ENCODE results near the gene KRT25. TPM values are rescaled to one million over a fixed set of nuclear protein-coding genes. Genes with fewer than 3 reads are reported as not detected.
A peak's percentile ranks its signal among the peaks of the same experiment; 100 is the strongest.
"Not testable (repeated sequence)": the region's sequence is repeated elsewhere in the genome, so short reads cannot be mapped to it uniquely, and the experiment has no call there.

Gene KRT25
- total RNA-seq, 1 donor from 2014 or later: not detected

- no peak for DNase-seq
- intact Hi-C loops (cut with micrococcal nuclease): no loop called here
- ATAC-seq: no peak
Observed at GRCh38 chr17:40763752-40764151, 8.6 kb upstream of the KRT25 start.

- no peak for ATAC-seq
- DNase-seq: no peak
- intact Hi-C loops (cut with micrococcal nuclease): no loop called here
Observed at GRCh38 chr17:40760105-40761016, 5.2 kb upstream of the KRT25 start.

GRCh38 chr17:40753804-40754203 lies 1.3 kb downstream of the KRT25 start:
- intact Hi-C loops (cut with micrococcal nuclease): no loop called here
- ATAC-seq (no peak), DNase-seq (no peak)

- intact Hi-C loops (cut with micrococcal nuclease): no loop called here
- ATAC-seq: no peak
- no peak for DNase-seq
Observed at GRCh38 chr17:40751065-40751464, 4.1 kb downstream of the KRT25 start.

- intact Hi-C loops (cut with micrococcal nuclease): no loop called here
- DNase-seq (no peak), ATAC-seq (no peak)
Observed at GRCh38 chr17:40750391-40750790, 4.7 kb downstream of the KRT25 start.

GRCh38 chr17:40748666-40749065 lies 6.5 kb downstream of the KRT25 start:
- DNase-seq; ATAC-seq; intact Hi-C loops (cut with micrococcal nuclease): not testable (repeated sequence)

- ATAC-seq: no peak
Observed at GRCh38 chr17:40738553-40738952, 16.6 kb downstream of the KRT25 start.

GRCh38 chr17:40735016-40735415 lies 20.1 kb downstream of the KRT25 start:
- intact Hi-C loops (cut with micrococcal nuclease): no loop called here
- DNase-seq: no peak
- no peak for ATAC-seq

More at GRCh38 chr17:40738553-40738952, 16.6 kb downstream of the KRT25 start:
- no peak for DNase-seq
- intact Hi-C loops (cut with micrococcal nuclease): no loop called here

GRCh38 chr17:40734018-40734417 lies 21.1 kb downstream of the KRT25 start:
- ATAC-seq: no peak
- intact Hi-C loops (cut with micrococcal nuclease): no loop called here
- no peak for DNase-seq

- intact Hi-C loops (cut with micrococcal nuclease): no loop called here
- DNase-seq (no peak), ATAC-seq (no peak)
Observed at GRCh38 chr17:40730970-40731369, 24.2 kb downstream of the KRT25 start.

GRCh38 chr17:40727447-40728231 lies 27.5 kb downstream of the KRT25 start:
- no peak for ATAC-seq
- intact Hi-C loops (cut with micrococcal nuclease): no loop called here
- no peak for DNase-seq

GRCh38 chr17:40726919-40727318 lies 28.2 kb downstream of the KRT25 start:
- intact Hi-C loops (cut with micrococcal nuclease): no loop called here
- ATAC-seq (no peak), DNase-seq (no peak)

GRCh38 chr17:40724656-40725055 lies 30.5 kb downstream of the KRT25 start:
- intact Hi-C loops (cut with micrococcal nuclease): no loop called here
- ATAC-seq: no peak
- DNase-seq: no peak

- no peak for ATAC-seq
- intact Hi-C loops (cut with micrococcal nuclease): no loop called here
- no peak for DNase-seq
Observed at GRCh38 chr17:40722241-40722640, 32.9 kb downstream of the KRT25 start.

GRCh38 chr17:40720899-40721298 lies 34.2 kb downstream of the KRT25 start:
- DNase-seq (no peak), ATAC-seq (no peak)
- intact Hi-C loops (cut with micrococcal nuclease): no loop called here

GRCh38 chr17:40718930-40719329 lies 36.2 kb downstream of the KRT25 start:
- no peak for DNase-seq
- no peak for ATAC-seq

GRCh38 chr17:40717776-40718175 lies 37.4 kb downstream of the KRT25 start:
- intact Hi-C loops (cut with micrococcal nuclease): no loop called here
- no peak for ATAC-seq

More at GRCh38 chr17:40718930-40719329, 36.2 kb downstream of the KRT25 start:
- intact Hi-C loops (cut with micrococcal nuclease): no loop called here

GRCh38 chr17:40714473-40714872 lies 40.7 kb downstream of the KRT25 start:
- DNase-seq: no peak
- no peak for ATAC-seq
- intact Hi-C loops (cut with micrococcal nuclease): no loop called here

More at GRCh38 chr17:40717776-40718175, 37.4 kb downstream of the KRT25 start:
- DNase-seq: no peak

- intact Hi-C loops (cut with micrococcal nuclease): no loop called here
- peak; percentile 37 for DNase-seq
- peak; percentile 57 for ATAC-seq
Observed at GRCh38 chr17:40707745-40708144, 47.4 kb downstream of the KRT25 start.

- intact Hi-C loops (cut with micrococcal nuclease): no loop called here
- ATAC-seq: no peak
- no peak for DNase-seq
Observed at GRCh38 chr17:40705584-40705983, 49.5 kb downstream of the KRT25 start.
